Measurements from ENCODE around the gene TTC33. TPM values are rescaled to one million over a fixed set of nuclear protein-coding genes. Genes with fewer than 3 reads are reported as not detected.

Gene TTC33
- total RNA-seq, 1 donor from 2014 or later, result 20.1 TPM

GRCh38 chr5:40669606-40670390 lies 86.0 kb downstream of the TTC33 start:
- H3K4me3 Mint-ChIP-seq, result no peak overlapping the region

GRCh38 chr5:40667161-40667663 lies 88.5 kb downstream of the TTC33 start:
- Mint-ChIP-seq H3K36me3 (no peaks in the 10 kb centered on the region), H3K9me3 (no peaks in the 10 kb centered on the region), H3K4me3 (no peak overlapping the region), H3K27ac (no peak overlapping the region), H3K4me1 (peaks cover 14% of the 10 kb centered on the region), H3K27me3 (ENCODE audit: low read depth) (peaks cover 25% of the 10 kb centered on the region)
- no peak for DNase-seq (ENCODE audit: low spot score in 2 of 2, unreplicated experiment in 2 of 2)
- no peak for TF ChIP-seq CTCF (IDR thresholded peaks at IDR 0.05; ENCODE audit: unreplicated experiment)

More at GRCh38 chr5:40669606-40670390, 86.0 kb downstream of the TTC33 start:
- Mint-ChIP-seq H3K27ac (no peak overlapping the region), H3K27me3 (ENCODE audit: low read depth) (peaks cover 36% of the 10 kb centered on the region), H3K9me3 (no peaks in the 10 kb centered on the region), H3K4me1 (peaks cover 15% of the 10 kb centered on the region), H3K36me3 (no peaks in the 10 kb centered on the region)
- DNase-seq (ENCODE audit: low spot score in 2 of 2, unreplicated experiment in 2 of 2), result no peak
- TF ChIP-seq CTCF (IDR thresholded peaks at IDR 0.05; ENCODE audit: unreplicated experiment), result no peak

GRCh38 chr5:40666657-40667056 lies 89.1 kb downstream of the TTC33 start:
- H3K27me3 Mint-ChIP-seq (ENCODE audit: low read depth), result peaks cover 24% of the 10 kb centered on the region
- H3K4me3 Mint-ChIP-seq, result no peak overlapping the region
- peaks cover 14% of the 10 kb centered on the region for H3K4me1 Mint-ChIP-seq
- H3K9me3 Mint-ChIP-seq, result no peaks in the 10 kb centered on the region
- no peak for TF ChIP-seq CTCF (IDR thresholded peaks at IDR 0.05; ENCODE audit: unreplicated experiment)
- DNase-seq (ENCODE audit: low spot score in 2 of 2, unreplicated experiment in 2 of 2), result no peak
- no peaks in the 10 kb centered on the region for H3K36me3 Mint-ChIP-seq
- no peak overlapping the region for H3K27ac Mint-ChIP-seq

GRCh38 chr5:40665635-40666298 lies 90.0 kb downstream of the TTC33 start:
- Mint-ChIP-seq H3K9me3 (no peaks in the 10 kb centered on the region), H3K4me1 (peaks cover 9% of the 10 kb centered on the region), H3K27ac (no peak overlapping the region), H3K27me3 (ENCODE audit: low read depth) (peaks cover 20% of the 10 kb centered on the region), H3K36me3 (no peaks in the 10 kb centered on the region), H3K4me3 (no peak overlapping the region)
- no peak for DNase-seq (ENCODE audit: low spot score in 2 of 2, unreplicated experiment in 2 of 2)
- no peak for TF ChIP-seq CTCF (IDR thresholded peaks at IDR 0.05; ENCODE audit: unreplicated experiment)

- no peak overlapping the region for H3K4me3 Mint-ChIP-seq
- H3K36me3 Mint-ChIP-seq, result no peaks in the 10 kb centered on the region
- DNase-seq (ENCODE audit: low spot score in 2 of 2, unreplicated experiment in 2 of 2), result no peak
- no peak overlapping the region for H3K27ac Mint-ChIP-seq
- peaks cover 8% of the 10 kb centered on the region for H3K9me3 Mint-ChIP-seq
- H3K4me1 Mint-ChIP-seq, result no peaks in the 10 kb centered on the region
- peaks cover 13% of the 10 kb centered on the region for H3K27me3 Mint-ChIP-seq (ENCODE audit: low read depth)
- TF ChIP-seq CTCF (IDR thresholded peaks at IDR 0.05; ENCODE audit: unreplicated experiment), result no peak
Measured at GRCh38 chr5:40660751-40661150, 95.0 kb downstream of the TTC33 start.
